ENCODE data around the gene VPS51. TPM values are rescaled to one million over a fixed set of nuclear protein-coding genes. Genes with fewer than 3 reads are reported as not detected.
A peak's percentile ranks its signal among the peaks of the same experiment; 100 is the strongest.

The VPS51 gene
- total and polyA plus RNA-seq, 4 donors: 33.2 to 158 (median 83.9) TPM

GRCh38 chr11:65131417-65131776 is 35.4 kb downstream of the VPS51 start (continued):
- no peak for TF ChIP-seq CTCF (IDR thresholded peaks at IDR 0.05; ENCODE audit: low read depth, low read length, missing input control)

- no peak overlapping the region for H3K9ac ChIP-seq (ENCODE audit: low read depth in 1 of 2, low read length in 2 of 2)
- 76% methylated on average over 6 of the region's 6 CpGs for WGBS
- no peaks in the 10 kb centered on the region for H3K9me3 ChIP-seq (ENCODE audit: control insufficient read depth in 4 of 4, low read length in 3 of 4)
- no peak for DNase-seq (ENCODE audit: low spot score)
- TF ChIP-seq ZBTB33 (IDR thresholded peaks at IDR 0.05): no peak
- no peaks in the 10 kb centered on the region for H3K27me3 ChIP-seq (ENCODE audit: control insufficient read depth in 4 of 4, insufficient read depth in 4 of 4, low read length in 3 of 4)
- no peak overlapping the region for H3K27ac ChIP-seq (ENCODE audit: low read depth in 1 of 2, low read length in 2 of 2)
- peaks cover 41 to 60% (median 47%) of the 10 kb centered on the region in 4 donors for H3K36me3 ChIP-seq (ENCODE audit: control insufficient read depth in 4 of 4, insufficient read depth in 3 of 4, low read depth in 1 of 4, low read length in 3 of 4)
- H3K4me1 ChIP-seq (ENCODE audit: control insufficient read depth in 4 of 4, insufficient read depth in 4 of 4, low read length in 3 of 4): peaks cover 0 to 46% (median 30%) of the 10 kb centered on the region in 4 donors
- no peak overlapping the region for H3K4me3 ChIP-seq (ENCODE audit: low read depth in 1 of 3, low read length in 3 of 3)
These were observed 35.9 kb downstream of the VPS51 start for GRCh38 chr11:65131895-65132237.

GRCh38 chr11:65132238-65132987 is 36.4 kb downstream of the VPS51 start:
- no peak for DNase-seq (ENCODE audit: low spot score)
- TF ChIP-seq FOXA1 (IDR thresholded peaks at IDR 0.05) (no peak), RAD21 (IDR thresholded peaks at IDR 0.05) (no peak), CTCF (IDR thresholded peaks at IDR 0.05; ENCODE audit: low read depth, low read length, missing input control) (no peak), SP1 (IDR thresholded peaks at IDR 0.05) (no peak), JUND (IDR thresholded peaks at IDR 0.05) (no peak), TAF1 (conservative IDR thresholded peaks at IDR 0.05) (no peak), FOXA2 (IDR thresholded peaks at IDR 0.05) (no peak), YY1 (IDR thresholded peaks at IDR 0.05) (no peak), ZBTB33 (IDR thresholded peaks at IDR 0.05) (no peak), HNF4A (conservative IDR thresholded peaks at IDR 0.05) (no peak), GABPA (IDR thresholded peaks at IDR 0.05 in 1 of 2, conservative IDR thresholded peaks at IDR 0.05 in 1 of 2) (no peak), REST (IDR thresholded peaks at IDR 0.05) (no peak), MAX (IDR thresholded peaks at IDR 0.05) (no peak), EGR1 (IDR thresholded peaks at IDR 0.05; ENCODE audit: low read depth in 2 of 2) (no peak), HNF4G (IDR thresholded peaks at IDR 0.05) (no peak), NR2F2 (IDR thresholded peaks at IDR 0.05) (no peak), RXRA (IDR thresholded peaks at IDR 0.05) (no peak), ATF3 (IDR thresholded peaks at IDR 0.05) (no peak)
- Histone ChIP-seq H3K36me3 (ENCODE audit: control insufficient read depth in 4 of 4, insufficient read depth in 3 of 4, low read depth in 1 of 4, low read length in 3 of 4) (peaks cover 40 to 55% (median 44%) of the 10 kb centered on the region in 4 donors), H3K4me1 (ENCODE audit: control insufficient read depth in 4 of 4, insufficient read depth in 4 of 4, low read length in 3 of 4) (peaks cover 0 to 46% (median 30%) of the 10 kb centered on the region in 4 donors), H3K9me3 (ENCODE audit: control insufficient read depth in 4 of 4, low read length in 3 of 4) (no peaks in the 10 kb centered on the region), H3K4me3 (ENCODE audit: low read depth in 1 of 3, low read length in 3 of 3) (no peak overlapping the region), H3K9ac (ENCODE audit: low read depth in 1 of 2, low read length in 2 of 2) (peak overlapping the region in 1 of 2 donors; percentile 13), H3K27me3 (ENCODE audit: control insufficient read depth in 4 of 4, insufficient read depth in 4 of 4, low read length in 3 of 4) (no peaks in the 10 kb centered on the region), H3K27ac (ENCODE audit: low read depth in 1 of 2, low read length in 2 of 2) (peak overlapping the region in 1 of 2 donors; percentile 99)
- WGBS: 71% methylated on average over 10 of the region's 10 CpGs

All from liver (tissue), 9 donors.